ENCODE results near the gene SEPHS2. TPM values are rescaled to one million over a fixed set of nuclear protein-coding genes. Genes with fewer than 3 reads are reported as not detected.

The SEPHS2 gene
- total and polyA plus RNA-seq, 2 donors (not counting 3 experiments of a cell fraction or from before 2014, with no cell fraction given): 22.9 to 32.8 TPM

- intact Hi-C loops (cut with micrococcal nuclease) (loop anchor here (2.0 kb wide), 3 partner anchors 91 to 191 kb away; partner anchors contain the start of genes ZNF689 and ZNF747), dilution Hi-C loops (cut with MboI; ENCODE audit: extremely low pct_ligation_motif_present, low sequenced_read_pairs) (no loop called here)
- peaks cover 11% of the 10 kb centered on the region for H3K4me1 ChIP-seq (ENCODE audit: control insufficient read depth, extremely low read depth, insufficient read depth, low read length)
- H4K20me1 ChIP-seq (replicated peaks; ENCODE audit: control insufficient read depth, extremely low read depth, insufficient read depth, low read length): no peaks in the 10 kb centered on the region
- TF ChIP-seq POLR2AphosphoS5 (IDR thresholded peaks at IDR 0.05; ENCODE audit: insufficient read depth, low read depth, low read length): no peak
- no peak for TF ChIP-seq JUN (IDR thresholded peaks at IDR 0.05; ENCODE audit: borderline replicate concordance, insufficient read depth, insufficient read length, low read depth)
- TF ChIP-seq POLR2A (IDR thresholded peaks at IDR 0.05; ENCODE audit: low read depth, low read length): no peak
- TF ChIP-seq CTCF (IDR thresholded peaks at IDR 0.05; ENCODE audit: extremely low read depth in 1 of 2, insufficient read depth in 1 of 2, low read depth in 1 of 2, low read length in 2 of 2): no peak
- TF ChIP-seq EZH2 (IDR thresholded peaks at IDR 0.05; ENCODE audit: borderline replicate concordance, low read depth, low read length, severe bottlenecking): no peak
- no peak for TF ChIP-seq FOS (IDR thresholded peaks at IDR 0.05; ENCODE audit: borderline replicate concordance, insufficient read depth, low read length)
- no peak for TF ChIP-seq GATA2 (IDR thresholded peaks at IDR 0.05; ENCODE audit: insufficient read depth, insufficient read length, low read depth, low read length)
- no peak for TF ChIP-seq MAX (IDR thresholded peaks at IDR 0.05; ENCODE audit: insufficient read depth, insufficient read length)
- no peak for TF ChIP-seq MYC (IDR thresholded peaks at IDR 0.05; ENCODE audit: low read depth, low read length)
- no peak overlapping the region for H3K4me3 ChIP-seq (replicated peaks in 1 of 3; ENCODE audit: insufficient read depth in 1 of 3, low read depth in 1 of 3, low read length in 3 of 3)
- no peaks in the 10 kb centered on the region for H3K9me3 ChIP-seq (replicated peaks; ENCODE audit: control insufficient read depth, insufficient read depth, low read length)
- H3K79me2 ChIP-seq (ENCODE audit: control insufficient read depth, insufficient read depth, low read length): peaks cover 12% of the 10 kb centered on the region
- CTCF ChIA-PET: interaction anchor here (2.5 kb wide), 1 partner anchor 14 kb away, joined by 15 read pairs; the partner anchor contains the start of gene DCTPP1
- H3K4me2 ChIP-seq (ENCODE audit: insufficient read depth, low read length): no peak overlapping the region
- H3K9ac ChIP-seq (replicated peaks; ENCODE audit: extremely low read depth, insufficient read depth, low read length): no peak overlapping the region
- no peak overlapping the region for H3K27ac ChIP-seq (ENCODE audit: insufficient read depth, low read depth, low read length)
- no TSS peak for BruUV-seq (replicated peaks)
- H3K36me3 ChIP-seq (ENCODE audit: control insufficient read depth in 2 of 2, extremely low read depth in 1 of 2, insufficient read depth in 2 of 2, low read length in 2 of 2): no peaks in the 10 kb centered on the region
- DNase-seq (ENCODE audit: low read depth, low spot score) (no peak), FAIRE-seq (no peak)
- H3K27me3 ChIP-seq (ENCODE audit: control insufficient read depth in 2 of 2, insufficient read depth in 2 of 2, low read length in 2 of 2): no peaks in the 10 kb centered on the region
- POLR2A ChIA-PET: no interaction called here
- no peak overlapping the region for H2AFZ ChIP-seq (ENCODE audit: low read depth, low read length)
- no peaks in the 10 kb centered on the region for H3K9me1 ChIP-seq (replicated peaks; ENCODE audit: control insufficient read depth, extremely low read depth, insufficient read depth, low read length)
These were observed 2.0 kb downstream of the SEPHS2 start for GRCh38 chr16:30443631-30444030.
